Measurements from ENCODE around the gene DDX42. TPM values are rescaled to one million over a fixed set of nuclear protein-coding genes. Genes with fewer than 3 reads are reported as not detected.
A peak's percentile ranks its signal among the peaks of the same experiment; 100 is the strongest.

DDX42 gene
- total and polyA plus RNA-seq, 2 of the 13 experiments (the other 11 are each of a cell fraction or from before 2014, with no cell fraction given), result 87.2 to 92.9 TPM

- TF ChIP-seq JUND (CRISPR knock-in tag; IDR thresholded peaks at IDR 0.05) (no peak; the same call in 1 of the 2 replicates), ARNT2 (CRISPR knock-in tag; IDR thresholded peaks at IDR 0.05; ENCODE audit: low read depth) (peak; percentile 97), KLF11 (CRISPR knock-in tag; IDR thresholded peaks at IDR 0.05) (peak; percentile 73; the same call in 1 of the 2 replicates), ZNF792 (CRISPR knock-in tag; IDR thresholded peaks at IDR 0.05) (peak; percentile 58), RFX5 (IDR thresholded peaks at IDR 0.05; ENCODE audit: low read depth, low read length) (peak; percentile 34; the same call in 1 of the 2 replicates), RBAK (CRISPR knock-in tag; IDR thresholded peaks at IDR 0.05) (no peak; the same call in 1 of the 2 replicates), THAP9 (CRISPR knock-in tag; IDR thresholded peaks at IDR 0.05; ENCODE audit: borderline replicate concordance) (peak; percentile 94), ZNF749 (CRISPR knock-in tag; IDR thresholded peaks at IDR 0.05; ENCODE audit: borderline replicate concordance) (peak; percentile 87), MAZ (IDR thresholded peaks at IDR 0.05; ENCODE audit: borderline replicate concordance, low read depth, low read length) (no peak; the same call in 1 of the 2 replicates), MAZ (CRISPR knock-in tag; IDR thresholded peaks at IDR 0.05; ENCODE audit: low read depth) (peak; percentile 45; the same call in 1 of the 2 replicates), GATAD2A (CRISPR knock-in tag; IDR thresholded peaks at IDR 0.05) (peak; percentile 48; the same call in 1 of the 2 replicates), NFIC (IDR thresholded peaks at IDR 0.05; ENCODE audit: low read length) (no peak), CHD2 (IDR thresholded peaks at IDR 0.05; ENCODE audit: low read depth, low read length) (peak; percentile 64), SAP130 (CRISPR knock-in tag; IDR thresholded peaks at IDR 0.05; ENCODE audit: low read depth) (peak; percentile 89), ZNF670 (CRISPR knock-in tag; IDR thresholded peaks at IDR 0.05; ENCODE audit: borderline replicate concordance) (peak; percentile 80; the same call in 1 of the 2 replicates), ZNF780A (CRISPR knock-in tag; IDR thresholded peaks at IDR 0.05) (0 out of 2 replicates have a peak, but pooled peaks have one; percentile 64), ZNF572 (CRISPR knock-in tag; IDR thresholded peaks at IDR 0.05) (peak; percentile 96), FOXM1 (CRISPR knock-in tag; IDR thresholded peaks at IDR 0.05) (no peak), PRMT3 (CRISPR knock-in tag; IDR thresholded peaks at IDR 0.05; ENCODE audit: borderline replicate concordance, low read depth) (no peak), ZFP36 (IDR thresholded peaks at IDR 0.05; ENCODE audit: borderline replicate concordance, low read depth, low read length, partially characterized antibody) (no peak), PATZ1 (CRISPR knock-in tag; IDR thresholded peaks at IDR 0.05) (peak; percentile 33; the same call in 1 of the 2 replicates), MLLT10 (CRISPR knock-in tag; IDR thresholded peaks at IDR 0.05) (no peak), ZNF513 (CRISPR knock-in tag; conservative IDR thresholded peaks at IDR 0.05) (no peak)
Measured at GRCh38 chr17:63827002-63827800, 53.2 kb downstream of the DDX42 start, which contains the start of the genes FTSJ3 and PSMC5 (continued).
